ENCODE data around the gene XRCC5. TPM values are rescaled to one million over a fixed set of nuclear protein-coding genes. Genes with fewer than 3 reads are reported as not detected.

XRCC5 gene
- total RNA-seq, 1 donor from 2014 or later, result 807 TPM

DNA sequence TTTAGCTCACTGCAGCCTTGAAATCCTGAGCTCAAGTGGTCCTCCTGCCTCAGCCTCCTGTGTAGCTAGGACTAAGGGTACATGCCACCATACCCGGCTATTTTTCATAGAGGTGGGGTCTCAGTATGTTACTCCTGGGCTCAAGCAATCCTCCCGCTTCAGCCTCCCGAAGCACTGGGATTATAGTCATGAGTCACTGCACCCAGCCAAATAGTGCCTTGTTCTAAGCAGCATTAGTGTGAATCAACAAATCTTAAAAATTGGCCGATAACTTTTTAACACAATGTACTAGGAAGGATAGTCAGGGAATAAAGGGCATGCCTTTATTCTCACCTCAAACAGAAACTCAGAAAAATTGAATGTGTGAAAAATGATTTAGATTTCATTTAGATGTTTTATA lies 51.6 kb downstream of the XRCC5 start:
- H3K36me3 Mint-ChIP-seq, result peaks cover 57% of the 10 kb centered on the region
- no peaks in the 10 kb centered on the region for H3K9me3 ChIP-seq (ENCODE audit: low read depth)
- H3K9ac ChIP-seq, result no peak overlapping the region
- H3K4me1 ChIP-seq, result no peaks in the 10 kb centered on the region
- TF ChIP-seq EZH2 (IDR thresholded peaks at IDR 0.05) (no peak), EZH2phosphoT487 (IDR thresholded peaks at IDR 0.05) (no peak)
- TF ChIP-seq, protein P1, sequence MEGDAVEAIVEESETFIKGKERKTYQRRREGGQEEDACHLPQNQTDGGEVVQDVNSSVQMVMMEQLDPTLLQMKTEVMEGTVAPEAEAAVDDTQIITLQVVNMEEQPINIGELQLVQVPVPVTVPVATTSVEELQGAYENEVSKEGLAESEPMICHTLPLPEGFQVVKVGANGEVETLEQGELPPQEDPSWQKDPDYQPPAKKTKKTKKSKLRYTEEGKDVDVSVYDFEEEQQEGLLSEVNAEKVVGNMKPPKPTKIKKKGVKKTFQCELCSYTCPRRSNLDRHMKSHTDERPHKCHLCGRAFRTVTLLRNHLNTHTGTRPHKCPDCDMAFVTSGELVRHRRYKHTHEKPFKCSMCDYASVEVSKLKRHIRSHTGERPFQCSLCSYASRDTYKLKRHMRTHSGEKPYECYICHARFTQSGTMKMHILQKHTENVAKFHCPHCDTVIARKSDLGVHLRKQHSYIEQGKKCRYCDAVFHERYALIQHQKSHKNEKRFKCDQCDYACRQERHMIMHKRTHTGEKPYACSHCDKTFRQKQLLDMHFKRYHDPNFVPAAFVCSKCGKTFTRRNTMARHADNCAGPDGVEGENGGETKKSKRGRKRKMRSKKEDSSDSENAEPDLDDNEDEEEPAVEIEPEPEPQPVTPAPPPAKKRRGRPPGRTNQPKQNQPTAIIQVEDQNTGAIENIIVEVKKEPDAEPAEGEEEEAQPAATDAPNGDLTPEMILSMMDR (IDR thresholded peaks at IDR 0.05), result no peak
- H3K9me3 Mint-ChIP-seq, result no peaks in the 10 kb centered on the region
- no peak overlapping the region for H3K4me3 ChIP-seq
- H3K4me3 Mint-ChIP-seq, result no peak overlapping the region
- peaks cover 85% of the 10 kb centered on the region for H3K79me2 ChIP-seq (ENCODE audit: low read depth)
- peaks cover 36% of the 10 kb centered on the region for H3F3A ChIP-seq (ENCODE audit: low read depth)
- peaks cover 5% of the 10 kb centered on the region for H3K4me1 Mint-ChIP-seq
- H3K27me3 ChIP-seq, result no peaks in the 10 kb centered on the region
- H4K20me1 ChIP-seq (ENCODE audit: low read depth), result peaks cover 73% of the 10 kb centered on the region
- peaks cover 40% of the 10 kb centered on the region for H3K36me3 ChIP-seq
- peaks cover 2% of the 10 kb centered on the region for H3K27me3 Mint-ChIP-seq (ENCODE audit: insufficient read depth, low read depth)
- H3K4me2 ChIP-seq, result no peak overlapping the region
- no peak overlapping the region for H3K27ac Mint-ChIP-seq
- no peak for DNase-seq (ENCODE audit: low spot score)
- no peak overlapping the region for H3K27ac ChIP-seq
- H2AFZ ChIP-seq (replicated peaks), result no peak overlapping the region

- Histone ChIP-seq H3K27me3 (no peaks in the 10 kb centered on the region), H3K4me1 (no peaks in the 10 kb centered on the region), H3K9me3 (ENCODE audit: low read depth) (no peaks in the 10 kb centered on the region), H3K4me3 (no peak overlapping the region), H3K79me2 (ENCODE audit: low read depth) (peaks cover 80% of the 10 kb centered on the region), H3K4me2 (no peak overlapping the region), H3K27ac (no peak overlapping the region), H4K20me1 (ENCODE audit: low read depth) (peaks cover 71% of the 10 kb centered on the region), H3K36me3 (peaks cover 36% of the 10 kb centered on the region), H3F3A (ENCODE audit: low read depth) (peaks cover 29% of the 10 kb centered on the region), H3K9ac (no peak overlapping the region), H2AFZ (replicated peaks) (no peak overlapping the region)
- Mint-ChIP-seq H3K36me3 (peaks cover 54% of the 10 kb centered on the region), H3K27me3 (ENCODE audit: insufficient read depth, low read depth) (no peaks in the 10 kb centered on the region), H3K4me3 (no peak overlapping the region), H3K9me3 (no peaks in the 10 kb centered on the region), H3K4me1 (peaks cover 5% of the 10 kb centered on the region), H3K27ac (no peak overlapping the region)
- TF ChIP-seq, protein P1 (IDR thresholded peaks at IDR 0.05), result no peak
- TF ChIP-seq EZH2phosphoT487 (IDR thresholded peaks at IDR 0.05) (no peak), EZH2 (IDR thresholded peaks at IDR 0.05) (no peak)
- DNase-seq (ENCODE audit: low spot score), result no peak
Measured at GRCh38 chr2:216161967-216162366, 52.8 kb downstream of the XRCC5 start.

DNA sequence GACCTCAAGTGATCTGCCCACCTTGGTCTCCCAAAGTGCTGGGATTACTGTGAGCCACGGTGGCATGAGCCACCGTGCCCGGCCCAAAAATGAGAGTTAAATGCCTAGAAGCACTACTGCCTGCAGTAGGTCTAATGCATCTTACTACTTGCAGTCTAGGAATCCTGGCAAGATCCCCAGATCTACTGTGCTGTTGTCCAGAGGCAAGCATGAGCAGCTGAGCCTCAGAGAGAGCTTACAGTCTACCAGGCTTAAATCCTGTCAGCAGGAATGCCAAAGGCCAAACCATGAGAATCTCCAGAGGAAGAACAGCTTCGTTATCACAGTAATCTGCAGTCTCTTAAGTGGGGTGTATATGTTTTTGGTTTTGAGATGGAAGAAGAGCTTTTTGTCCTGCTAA lies 54.4 kb downstream of the XRCC5 start:
- no peak for TF ChIP-seq EZH2 (IDR thresholded peaks at IDR 0.05)
- no peak for TF ChIP-seq EZH2phosphoT487 (IDR thresholded peaks at IDR 0.05)
- TF ChIP-seq, protein P1 (IDR thresholded peaks at IDR 0.05), result no peak
- peaks cover 44% of the 10 kb centered on the region for H3K36me3 ChIP-seq
- H3K27me3 Mint-ChIP-seq (ENCODE audit: insufficient read depth, low read depth), result no peaks in the 10 kb centered on the region
- H2AFZ ChIP-seq (replicated peaks), result no peak overlapping the region
- peaks cover 28% of the 10 kb centered on the region for H3F3A ChIP-seq (ENCODE audit: low read depth)
- no peak overlapping the region for H3K4me3 Mint-ChIP-seq
- no peak for DNase-seq (ENCODE audit: low spot score)
- no peak overlapping the region for H3K4me2 ChIP-seq
- H3K79me2 ChIP-seq (ENCODE audit: low read depth), result peaks cover 80% of the 10 kb centered on the region
- H3K9me3 Mint-ChIP-seq, result no peaks in the 10 kb centered on the region
- no peaks in the 10 kb centered on the region for H3K9me3 ChIP-seq (ENCODE audit: low read depth)
- no peak overlapping the region for H3K27ac Mint-ChIP-seq
- H3K27ac ChIP-seq, result no peak overlapping the region
- no peaks in the 10 kb centered on the region for H3K27me3 ChIP-seq
- peaks cover 5% of the 10 kb centered on the region for H3K4me1 Mint-ChIP-seq
- H4K20me1 ChIP-seq (ENCODE audit: low read depth), result peaks cover 60% of the 10 kb centered on the region
- no peaks in the 10 kb centered on the region for H3K4me1 ChIP-seq
- no peak overlapping the region for H3K9ac ChIP-seq
- no peak overlapping the region for H3K4me3 ChIP-seq
- peaks cover 55% of the 10 kb centered on the region for H3K36me3 Mint-ChIP-seq

All from neural progenitor cell (in vitro differentiated cells).